SK-N-MC (cell line): ENCODE measurements around the gene EMP3.

Experiments used
- EZH2 ChIP-seq: fragments of 200-600 bp; sonication (generic); IDR thresholded peaks from one replicate; pipeline ENCODE4 v1.6.1; 2017; ENCODE audit warnings: antibody characterized with exemption
- FOXP2 ChIP-seq: optimal IDR thresholded peaks from 2 replicates; pipeline ENCODE3; 2011; ENCODE audit warnings: mild to moderate bottlenecking, moderate library complexity; ENCODE audit not compliant: insufficient read depth; ENCODE audit errors: extremely low read length, control extremely low read depth
- POLR2AphosphoS5 ChIP-seq: IDR thresholded peaks from 2 replicates; pipeline ENCODE4 v1.6.1; 2012; ENCODE audit warnings: mild to moderate bottlenecking, low read depth, low read length, borderline replicate concordance

DNA sequence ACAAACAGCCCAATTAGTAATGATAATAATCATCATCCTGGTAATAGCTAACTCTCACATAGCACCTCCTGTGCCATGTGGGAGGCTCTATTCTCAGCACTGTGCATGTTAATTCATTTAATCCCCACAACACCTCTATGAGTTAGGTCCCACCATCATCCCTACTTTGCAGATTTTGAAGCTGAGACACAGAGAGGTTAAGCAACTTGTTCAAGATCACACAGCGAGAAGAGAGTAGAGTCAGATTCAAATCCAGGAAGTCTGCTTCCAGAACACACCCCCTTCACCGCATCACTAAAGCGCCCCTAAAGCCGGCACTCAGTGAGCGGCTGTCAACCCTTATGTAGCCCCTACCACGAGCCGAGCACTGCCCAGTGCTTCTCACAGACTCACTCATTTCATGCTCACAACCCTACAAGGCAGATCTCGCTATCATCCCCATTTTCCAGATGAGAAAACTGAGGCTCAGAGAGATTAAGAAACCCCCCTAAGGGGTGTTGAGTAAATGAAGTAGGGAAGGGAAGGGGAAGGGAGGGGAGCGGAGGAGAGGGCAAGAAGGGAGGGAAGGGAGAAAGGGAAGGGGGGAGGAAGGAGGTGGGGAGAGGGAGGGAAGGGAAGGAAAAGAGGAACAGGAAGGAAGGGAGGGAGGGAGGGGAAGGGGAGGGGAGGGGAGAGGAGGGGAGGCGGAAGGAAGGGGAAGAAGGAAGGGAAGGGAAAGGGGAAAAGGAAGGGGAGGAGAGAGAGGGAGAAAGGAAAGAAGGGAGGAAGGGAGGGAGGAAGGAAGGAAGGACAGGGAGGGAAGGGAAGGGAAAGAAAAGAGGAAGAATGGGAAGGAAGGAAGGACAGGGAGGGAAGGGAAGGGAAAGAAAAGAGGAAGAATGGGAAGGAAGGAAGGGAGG is 16.4 kb downstream of the EMP3 start:
- TF ChIP-seq POLR2AphosphoS5 (no peak), EZH2 (no peak), FOXP2 (no peak)
